GM21423 (cell line): Measurements from ENCODE around the gene RBM10.

Experiments
- ATAC-seq: cut with Tn5 transposase; IDR thresholded peaks from one replicate; pipeline ENCODE4 v1.9.1; 2021; ENCODE audit warnings: mild to moderate bottlenecking, moderate library complexity; ENCODE audit not compliant: unreplicated experiment

The RBM10 gene

DNA sequence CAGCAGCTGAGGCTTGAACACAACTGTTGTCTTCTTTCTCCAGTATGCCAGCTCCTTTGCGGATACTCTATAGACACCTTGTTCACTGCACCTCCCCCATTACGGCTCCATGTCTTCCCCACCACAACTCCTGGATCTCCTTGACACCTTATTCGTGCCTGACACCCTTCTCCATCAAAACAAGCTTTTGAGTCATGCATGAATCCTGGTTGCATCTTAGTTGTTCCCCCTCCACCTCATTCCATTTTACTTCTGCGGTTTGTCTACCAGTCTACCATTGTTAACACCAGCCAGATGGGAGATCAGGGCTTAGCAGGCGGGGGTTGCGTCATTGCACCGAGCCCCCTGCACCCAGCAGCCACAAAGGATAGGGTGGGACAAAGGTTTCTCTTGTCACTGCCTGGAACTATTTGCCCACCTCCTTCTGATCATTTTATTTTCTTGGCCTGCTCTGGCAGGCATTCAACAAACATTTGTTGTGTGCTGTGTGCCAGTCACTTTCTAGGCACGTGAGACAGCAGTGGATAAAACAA lies 71.4 kb downstream of the RBM10 start:
- ATAC-seq = no peak

DNA sequence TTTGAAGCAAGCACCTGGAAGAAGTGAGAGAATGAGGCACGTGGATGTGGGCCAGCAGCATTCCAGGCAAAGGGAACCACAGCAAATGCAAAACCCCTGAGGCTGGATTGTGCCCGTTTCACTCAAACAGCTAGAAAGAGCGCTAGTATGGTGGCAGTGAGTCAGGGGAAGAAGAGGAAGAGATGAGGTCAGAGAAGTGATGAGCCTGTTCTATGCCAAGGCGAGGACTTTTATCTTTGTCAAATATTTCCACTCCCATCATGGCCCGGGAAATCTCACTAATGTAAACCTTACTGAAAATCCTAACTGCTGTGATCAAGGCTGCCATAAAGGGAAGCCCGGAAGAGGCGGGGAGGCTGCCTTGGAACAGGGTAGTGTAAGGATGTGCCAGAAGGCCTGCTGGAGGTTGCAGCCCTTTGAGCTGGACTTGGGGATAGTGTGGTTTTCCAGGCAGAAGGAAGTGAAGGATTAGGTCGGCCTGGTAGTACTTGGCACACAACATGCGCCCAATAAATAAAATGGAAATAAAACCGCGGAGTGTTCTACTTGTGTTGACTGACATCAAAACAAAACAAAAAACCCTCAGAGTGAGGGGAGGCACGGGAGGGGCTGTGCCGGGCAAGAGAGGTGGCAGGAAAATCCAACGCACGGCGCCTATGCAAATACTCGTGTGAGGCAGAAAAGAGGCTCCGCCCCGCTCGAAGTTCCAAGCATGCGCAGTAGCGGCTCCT lies 72.3 kb downstream of the RBM10 start:
- no peak for ATAC-seq

DNA sequence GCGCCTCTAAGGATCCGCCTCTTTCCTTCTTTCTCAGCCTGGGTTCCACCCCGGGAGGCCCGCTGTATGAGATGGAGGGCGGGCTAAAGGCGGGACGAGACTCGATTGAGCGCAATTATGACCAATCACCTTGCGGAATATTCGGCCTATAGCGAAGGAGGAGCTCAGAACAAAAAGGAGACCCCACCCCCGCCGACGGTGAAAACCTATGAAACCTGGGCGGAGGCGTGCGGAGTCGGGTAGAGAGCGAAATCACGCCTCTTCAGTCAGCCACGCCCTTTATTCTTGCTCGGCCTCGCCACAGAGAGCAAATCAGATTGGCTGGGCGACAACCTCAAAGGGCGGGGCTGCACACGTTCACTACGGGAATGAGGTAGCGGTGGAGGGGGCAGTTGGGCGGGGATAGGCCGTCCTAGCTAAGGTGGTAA lies 72.8 kb downstream of the RBM10 start:
- peak; percentile 85 for ATAC-seq

DNA sequence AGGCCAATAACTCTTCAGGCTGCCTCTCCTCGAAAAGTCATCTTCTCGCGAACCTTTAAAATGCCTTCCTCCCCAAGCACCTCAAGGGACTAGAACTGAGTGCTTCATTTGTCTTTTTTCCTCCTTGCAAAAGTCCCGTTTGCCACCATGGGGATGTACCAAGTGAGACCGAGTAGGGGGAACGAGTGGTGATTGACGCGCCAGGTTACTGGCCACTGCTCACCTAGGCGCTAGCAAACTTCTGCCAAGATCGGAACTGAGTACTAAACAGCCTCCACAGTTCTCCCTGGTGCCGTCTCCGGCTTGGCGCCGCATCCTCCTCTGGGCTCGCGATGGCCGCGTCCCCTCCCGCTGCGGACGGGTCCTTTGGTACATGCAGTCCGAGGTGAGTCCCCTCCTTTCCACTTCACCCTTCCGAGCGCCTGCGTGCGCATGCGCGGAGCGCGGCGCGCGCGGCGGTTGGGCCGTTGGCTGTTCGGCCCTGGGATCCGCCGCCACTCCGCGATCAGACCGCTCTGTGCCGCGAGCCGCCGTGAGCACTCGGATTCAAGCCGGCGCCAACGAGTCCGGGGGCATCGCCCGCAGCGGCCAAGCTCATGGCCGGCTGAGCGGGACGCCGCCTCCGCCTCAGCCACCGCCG lies 73.4 kb downstream of the RBM10 start, which contains the start of gene CDK16:
CDK16 (plus strand) TSS at position 402 of the 640 bp plus-strand sequence. CDS start 4,877 bp downstream, outside the sequence.
- peak; percentile 34 for ATAC-seq

DNA sequence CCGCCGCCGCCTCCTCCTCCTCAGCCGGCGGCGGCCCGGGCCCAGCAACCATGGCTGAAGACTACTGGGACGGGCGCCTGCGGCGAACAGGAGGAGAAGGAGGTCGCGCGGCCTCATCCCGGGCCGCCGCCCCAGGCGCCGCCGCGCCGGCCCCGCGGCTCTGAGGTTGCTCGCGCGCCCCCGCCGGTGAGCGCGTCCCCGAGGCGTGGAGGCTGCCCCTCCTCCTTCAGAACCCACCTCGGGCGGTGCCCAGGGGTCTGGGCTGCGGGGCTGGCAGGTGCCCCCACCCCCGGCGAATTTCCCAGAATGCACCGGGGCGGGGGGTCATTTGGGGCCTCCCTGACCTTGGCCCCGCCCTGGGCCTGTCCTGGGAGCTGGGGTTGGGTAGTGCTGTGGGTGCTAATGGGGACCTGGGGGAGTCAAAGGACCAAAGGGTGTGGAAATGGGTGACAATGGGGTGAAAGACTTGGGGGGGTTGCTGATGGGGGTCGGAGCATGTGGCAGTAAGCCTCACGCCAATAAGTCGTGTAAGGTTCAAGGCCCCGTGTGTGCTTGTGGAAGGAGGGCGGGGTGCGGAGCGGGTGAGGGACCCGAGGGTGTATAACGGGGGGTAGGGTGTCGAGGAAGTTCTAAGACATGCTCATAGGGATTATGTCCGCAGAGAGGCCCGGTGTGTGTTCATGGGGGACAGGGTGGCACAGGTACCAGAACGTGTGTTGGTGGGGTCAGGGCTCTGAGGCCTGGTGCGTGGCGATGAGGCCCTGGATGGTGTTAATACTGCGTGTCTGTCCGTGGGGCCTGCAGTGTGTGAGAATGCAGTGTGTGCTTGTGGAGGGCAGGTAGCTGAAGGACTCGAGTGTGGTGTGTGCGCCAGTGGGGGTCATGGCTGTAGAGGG lies 74.1 kb downstream of the RBM10 start:
- ATAC-seq = no peak

DNA sequence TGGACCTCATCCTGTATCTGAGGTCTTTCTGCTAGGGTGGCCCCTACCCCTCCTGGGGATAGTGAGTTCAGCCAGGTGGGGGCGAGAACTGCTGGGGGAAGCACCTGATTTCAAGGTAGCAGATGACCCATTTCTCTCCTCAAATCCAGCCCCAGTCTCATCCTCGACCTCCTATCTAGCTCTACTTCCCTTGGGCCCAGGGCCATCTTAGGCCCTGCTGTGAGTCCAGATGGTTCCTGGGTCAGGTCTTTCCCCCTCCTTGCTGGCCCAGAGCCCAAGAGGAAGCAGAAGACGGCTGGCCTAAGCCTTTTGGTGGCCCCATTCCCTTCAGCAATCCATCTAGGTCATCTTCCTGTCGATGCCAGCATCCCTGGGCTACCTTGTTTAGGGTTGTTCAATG lies 76.7 kb downstream of the RBM10 start:
- no peak for ATAC-seq

DNA sequence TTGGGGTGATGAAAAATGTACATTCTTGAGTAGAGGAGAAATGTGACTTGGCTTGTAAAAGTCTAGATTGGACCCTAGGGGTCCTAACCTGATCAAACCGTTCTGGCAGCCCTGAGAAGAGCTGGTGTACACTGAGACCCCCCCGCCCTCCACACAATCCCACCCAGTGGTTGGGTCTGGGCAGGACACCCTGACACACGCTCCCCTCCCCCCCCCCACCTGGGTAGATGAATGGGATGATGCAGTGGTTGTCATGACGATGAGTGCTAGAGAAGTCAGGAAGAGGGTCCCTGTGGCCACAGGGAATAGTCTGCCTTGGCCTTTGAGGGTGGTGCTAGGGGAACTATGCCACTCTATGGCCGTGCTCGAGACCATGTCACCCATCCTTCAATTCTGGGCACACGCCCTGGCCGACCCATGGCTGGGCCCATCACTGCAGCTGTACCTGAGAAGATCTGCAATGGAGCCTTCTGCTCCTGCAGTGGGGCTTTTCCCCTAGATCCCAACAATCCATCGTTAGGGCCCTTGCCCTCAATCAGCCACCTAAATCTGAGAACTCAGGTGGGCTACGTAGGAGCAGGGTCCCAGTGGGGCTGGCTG lies 77.8 kb downstream of the RBM10 start:
- no peak for ATAC-seq

DNA sequence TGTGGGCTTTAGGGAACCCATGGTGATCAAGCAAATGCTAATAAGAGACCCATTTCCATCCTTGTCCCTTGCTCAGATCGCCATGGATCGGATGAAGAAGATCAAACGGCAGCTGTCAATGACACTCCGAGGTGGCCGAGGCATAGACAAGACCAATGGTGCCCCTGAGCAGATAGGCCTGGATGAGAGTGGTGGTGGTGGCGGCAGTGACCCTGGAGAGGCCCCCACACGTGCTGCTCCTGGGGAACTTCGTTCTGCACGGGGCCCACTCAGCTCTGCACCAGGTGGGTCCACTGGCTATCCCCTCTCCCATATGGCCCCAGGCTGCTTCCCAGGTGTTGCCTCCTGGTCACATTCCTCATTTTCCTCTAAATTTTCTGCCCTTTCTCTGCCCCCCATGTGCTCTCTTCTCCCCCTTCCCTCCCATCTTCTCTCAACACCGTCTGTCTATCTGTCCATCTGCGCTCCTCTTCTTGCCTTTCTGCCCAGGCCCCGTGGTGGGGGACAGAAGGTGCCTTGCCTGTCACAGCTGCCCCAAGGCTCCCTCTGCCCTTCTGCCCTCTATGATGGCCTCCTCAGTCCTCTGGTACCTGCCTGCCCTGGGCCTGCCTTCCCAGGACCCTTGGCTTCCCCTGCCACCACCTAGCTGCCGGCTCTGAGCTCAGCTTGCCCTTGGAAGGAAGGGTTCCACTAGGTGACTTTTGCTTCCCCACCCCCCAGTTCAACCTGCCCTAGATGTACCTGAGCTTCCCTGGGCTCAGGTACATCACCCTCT lies 78.6 kb downstream of the RBM10 start:
- ATAC-seq = no peak

DNA sequence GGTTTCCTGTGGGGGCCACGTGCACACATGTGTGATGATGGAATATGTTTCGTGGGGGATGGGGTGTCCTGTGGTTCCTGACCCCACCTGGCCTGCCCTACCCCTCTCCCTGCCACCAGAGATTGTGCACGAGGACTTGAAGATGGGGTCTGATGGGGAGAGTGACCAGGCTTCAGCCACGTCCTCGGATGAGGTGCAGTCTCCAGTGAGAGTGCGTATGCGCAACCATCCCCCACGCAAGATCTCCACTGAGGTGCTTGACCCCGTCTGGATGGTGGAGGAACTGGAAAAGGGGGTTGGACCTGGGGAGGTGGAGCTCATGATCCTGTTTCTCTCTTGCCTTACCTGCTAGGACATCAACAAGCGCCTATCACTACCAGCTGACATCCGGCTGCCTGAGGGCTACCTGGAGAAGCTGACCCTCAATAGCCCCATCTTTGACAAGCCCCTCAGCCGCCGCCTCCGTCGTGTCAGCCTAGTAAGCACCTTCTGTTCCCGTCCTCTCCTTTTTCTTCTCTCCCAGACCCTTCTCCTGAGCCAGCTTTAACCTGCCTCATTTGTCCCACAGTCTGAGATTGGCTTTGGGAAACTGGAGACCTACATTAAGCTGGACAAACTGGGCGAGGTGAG lies 79.4 kb downstream of the RBM10 start:
- no peak for ATAC-seq

DNA sequence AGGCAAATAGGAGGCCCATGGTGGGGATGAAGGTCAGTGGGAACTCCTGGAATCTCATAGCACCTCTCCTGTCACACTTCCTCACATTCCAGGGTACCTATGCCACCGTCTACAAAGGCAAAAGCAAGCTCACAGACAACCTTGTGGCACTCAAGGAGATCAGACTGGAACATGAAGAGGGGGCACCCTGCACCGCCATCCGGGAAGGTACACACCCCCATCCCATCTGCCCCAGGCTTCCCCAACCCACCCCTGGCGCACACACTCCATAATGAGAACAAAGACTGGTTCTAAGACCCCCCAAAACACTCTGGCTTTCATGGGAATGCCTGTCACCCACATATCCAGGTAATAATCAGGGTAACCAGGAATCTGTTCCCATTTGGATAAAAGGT lies 79.9 kb downstream of the RBM10 start:
- no peak for ATAC-seq

DNA sequence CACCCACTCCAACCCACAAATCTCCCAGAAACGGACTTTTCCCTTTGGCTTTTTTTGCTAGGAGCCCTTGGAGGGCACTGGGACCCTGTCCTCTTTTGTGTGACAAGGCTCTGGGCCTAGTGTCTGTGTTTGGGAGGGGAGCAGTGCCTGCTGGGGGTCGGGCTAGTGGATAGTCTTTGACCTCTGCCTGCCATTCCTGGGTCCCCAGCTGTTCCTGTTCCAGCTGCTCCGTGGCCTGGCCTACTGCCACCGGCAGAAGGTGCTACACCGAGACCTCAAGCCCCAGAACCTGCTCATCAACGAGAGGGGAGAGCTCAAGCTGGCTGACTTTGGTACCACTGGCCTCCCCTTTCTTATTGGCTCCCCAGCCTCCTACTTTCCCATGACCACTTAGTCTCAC lies 81.0 kb downstream of the RBM10 start:
- no peak for ATAC-seq

DNA sequence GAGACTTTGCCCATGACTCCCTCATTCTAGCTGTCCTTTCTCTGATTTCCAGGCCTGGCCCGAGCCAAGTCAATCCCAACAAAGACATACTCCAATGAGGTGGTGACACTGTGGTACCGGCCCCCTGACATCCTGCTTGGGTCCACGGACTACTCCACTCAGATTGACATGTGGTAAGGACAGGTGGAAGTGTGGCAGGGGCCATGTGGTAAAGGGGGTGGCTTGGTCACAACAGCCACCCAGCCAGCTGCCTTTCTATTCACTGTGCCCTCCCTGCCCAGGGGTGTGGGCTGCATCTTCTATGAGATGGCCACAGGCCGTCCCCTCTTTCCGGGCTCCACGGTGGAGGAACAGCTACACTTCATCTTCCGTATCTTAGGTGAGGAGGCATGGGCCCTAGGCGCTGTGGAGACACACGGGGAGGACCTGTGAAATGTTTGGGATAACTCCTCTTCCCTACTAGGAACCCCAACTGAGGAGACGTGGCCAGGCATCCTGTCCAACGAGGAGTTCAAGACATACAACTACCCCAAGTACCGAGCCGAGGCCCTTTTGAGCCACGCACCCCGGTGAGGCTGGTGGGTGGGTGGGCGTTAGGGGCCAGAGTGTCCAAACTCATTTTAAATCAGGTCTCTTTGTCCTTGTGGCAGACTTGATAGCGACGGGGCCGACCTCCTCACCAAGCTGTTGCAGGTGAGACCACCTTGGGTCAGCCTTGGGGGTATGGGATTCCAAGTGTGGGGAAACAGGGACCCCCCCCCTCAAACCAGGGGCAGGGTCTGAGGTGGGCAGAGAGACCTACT lies 81.7 kb downstream of the RBM10 start:
- no peak for ATAC-seq

DNA sequence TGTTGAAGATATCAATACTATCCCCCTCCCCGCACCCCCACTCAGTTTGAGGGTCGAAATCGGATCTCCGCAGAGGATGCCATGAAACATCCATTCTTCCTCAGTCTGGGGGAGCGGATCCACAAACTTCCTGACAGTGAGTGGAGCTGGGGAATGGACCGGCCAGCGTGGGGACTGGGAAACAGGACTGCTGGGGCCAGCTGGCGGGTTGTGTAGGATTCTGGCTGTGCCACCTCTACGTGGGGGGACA lies 82.2 kb downstream of the RBM10 start:
- no peak for ATAC-seq

DNA sequence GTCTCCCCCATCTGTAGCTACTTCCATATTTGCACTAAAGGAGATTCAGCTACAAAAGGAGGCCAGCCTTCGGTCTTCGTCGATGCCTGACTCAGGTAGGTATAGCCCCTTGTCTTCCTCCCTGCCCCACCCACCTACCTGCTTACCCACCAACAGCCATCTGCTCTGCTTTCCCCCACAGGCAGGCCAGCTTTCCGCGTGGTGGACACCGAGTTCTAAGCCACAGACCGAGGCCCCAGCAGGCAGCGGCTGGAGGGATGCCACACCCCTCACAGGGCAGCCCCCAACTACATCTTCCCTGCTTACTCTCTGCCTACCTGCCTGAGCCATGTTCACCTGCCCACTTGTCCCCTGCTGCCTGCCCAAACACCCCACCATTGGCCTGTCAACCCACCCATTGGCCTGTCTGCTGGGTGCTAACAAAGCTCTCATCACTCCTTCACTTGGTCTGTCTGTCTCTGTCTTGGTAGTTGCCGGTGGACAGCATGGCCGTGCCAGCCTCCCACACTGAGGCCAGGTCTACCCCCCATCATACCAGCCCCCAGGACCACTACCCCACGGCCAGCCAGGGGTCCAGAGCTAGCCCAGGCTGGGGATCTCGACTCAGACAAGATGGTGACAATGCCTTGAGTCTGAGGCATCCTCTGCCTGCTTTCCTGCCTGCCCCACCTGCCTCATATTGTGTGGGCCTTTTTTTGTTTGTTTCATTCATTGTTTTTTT lies 83.7 kb downstream of the RBM10 start:
- no peak for ATAC-seq

DNA sequence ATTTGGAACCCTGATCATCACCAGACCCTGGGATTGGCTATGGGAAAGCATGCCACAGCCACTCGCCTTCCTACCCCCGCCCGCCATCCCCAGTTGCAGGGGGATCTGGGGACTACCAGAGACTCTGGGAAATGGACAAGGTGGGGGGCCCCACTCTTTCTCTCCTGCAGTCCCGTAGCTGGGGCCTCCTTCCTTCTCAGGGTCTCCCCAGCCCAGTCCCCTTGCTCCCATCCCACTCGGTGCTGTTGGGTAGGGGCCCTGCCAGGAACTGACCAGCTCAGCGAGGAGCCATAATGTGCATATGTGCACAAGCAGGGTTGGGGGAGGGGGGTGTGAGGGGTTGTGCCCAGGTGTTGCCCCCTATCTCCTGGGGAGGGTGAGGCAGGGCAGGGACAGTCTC lies 84.4 kb downstream of the RBM10 start:
- no peak for ATAC-seq

DNA sequence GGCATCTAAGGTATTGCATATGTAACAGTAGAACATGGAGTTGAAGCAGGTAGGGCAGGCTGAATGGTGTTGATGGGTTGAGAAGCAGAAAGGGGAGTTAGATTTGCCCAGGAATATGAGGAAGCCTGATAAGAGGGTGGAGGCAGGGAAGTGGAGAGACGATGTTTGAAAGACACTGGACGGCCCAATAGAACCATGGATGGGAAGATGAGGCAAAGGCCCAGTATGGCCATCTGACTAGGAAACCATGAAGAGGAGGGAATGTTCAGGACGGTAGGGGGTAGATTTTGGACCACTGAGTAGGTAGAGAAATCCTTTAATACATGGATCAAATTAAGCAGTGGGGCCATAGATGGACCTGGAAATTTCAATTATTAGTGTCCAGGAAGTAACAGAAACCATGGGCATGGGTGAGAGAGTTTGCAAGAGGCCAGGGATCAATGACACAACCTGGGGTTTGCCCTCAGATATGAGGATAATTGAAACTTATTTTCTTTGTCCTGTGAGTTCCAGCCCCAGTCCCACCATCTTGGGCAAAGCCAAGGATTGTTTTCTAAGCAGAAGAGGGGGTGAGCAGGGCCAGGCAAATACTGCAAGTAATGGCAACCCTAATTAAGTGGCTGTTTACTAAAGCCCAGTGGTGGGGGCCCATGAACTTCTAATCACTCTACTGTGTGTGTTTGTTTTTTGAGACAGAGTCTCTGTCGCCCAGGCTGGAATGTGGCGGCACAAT lies 85.3 kb downstream of the RBM10 start:
- no peak for ATAC-seq

DNA sequence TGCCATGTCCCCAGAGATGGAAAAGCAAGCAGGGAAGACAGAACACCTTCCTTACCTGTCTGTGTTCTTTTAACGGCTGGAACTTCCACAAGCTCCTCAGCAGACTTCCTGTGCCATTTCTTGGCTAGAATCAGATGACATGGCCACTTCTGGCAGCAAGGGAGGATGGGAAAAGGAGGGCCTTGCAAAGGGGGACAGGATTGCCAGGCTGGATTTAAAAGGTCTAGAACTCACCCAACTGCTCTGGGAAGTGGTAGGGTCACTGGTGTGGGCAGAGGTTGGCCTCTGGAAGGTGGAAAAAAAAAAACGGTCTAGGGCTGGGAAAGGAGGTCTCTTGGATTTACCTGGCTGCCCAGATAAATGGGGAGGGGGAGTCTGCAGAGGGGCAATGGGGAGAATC lies 86.1 kb downstream of the RBM10 start:
- no peak for ATAC-seq
